Mesothelial cell of epicardium (in vitro differentiated cells): ENCODE measurements around the gene FAIM2. TPM values are rescaled to one million over a fixed set of nuclear protein-coding genes. Genes with fewer than 3 reads are reported as not detected.

Experiments
- DNase-seq, 2 experiments: peaks; one replicate each; pipeline ENCODE4 v3.0.0; 2021; ENCODE audit warnings: low spot score in 2 of 2; ENCODE audit not compliant: unreplicated experiment in 2 of 2
- H3K27ac Mint-ChIP-seq: 2 replicates; pipeline ENCODE4 v1.8.0; 2021; ENCODE audit warnings: mixed read lengths
- H3K27me3 Mint-ChIP-seq: 2 replicates; pipeline ENCODE4 v1.8.0; 2021; ENCODE audit warnings: low read depth, mixed read lengths
- H3K36me3 Mint-ChIP-seq: 2 replicates; pipeline ENCODE4 v1.8.0; 2021; ENCODE audit warnings: mixed read lengths
- H3K4me1 Mint-ChIP-seq: 2 replicates; pipeline ENCODE4 v1.8.0; 2021; ENCODE audit warnings: mixed read lengths
- H3K4me3 Mint-ChIP-seq: 2 replicates; pipeline ENCODE4 v1.8.0; 2021; ENCODE audit warnings: mild to moderate bottlenecking, moderate library complexity, mixed read lengths
- H3K9me3 Mint-ChIP-seq: 2 replicates; pipeline ENCODE4 v1.8.0; 2021; ENCODE audit warnings: mixed read lengths
- CTCF ChIP-seq: fragments of 200-600 bp; sonication (generic); IDR thresholded peaks from one replicate; pipeline ENCODE4 v1.5.0; 2021; ENCODE audit warnings: antibody characterized with exemption; ENCODE audit not compliant: unreplicated experiment
- total RNA-seq: library from RNA; stranded (reverse); gene quantifications from 3 replicates; pipeline ENCODE4 v1.2.1, GENCODE V29; 2021

The FAIM2 gene
- total RNA-seq, 1 donor from 2014 or later: 0.13 TPM

GRCh38 chr12:49923880-49924556, 20.3 kb upstream of the FAIM2 start:
- Mint-ChIP-seq H3K4me3 (no peak overlapping the region), H3K4me1 (peaks cover 6% of the 10 kb centered on the region), H3K27ac (no peak overlapping the region), H3K36me3 (no peaks in the 10 kb centered on the region), H3K9me3 (no peaks in the 10 kb centered on the region), H3K27me3 (peaks cover 7% of the 10 kb centered on the region)
- no peak for TF ChIP-seq CTCF
- DNase-seq: no peak

- Mint-ChIP-seq H3K4me1 (peaks cover 6% of the 10 kb centered on the region), H3K36me3 (no peaks in the 10 kb centered on the region), H3K27me3 (peaks cover 3% of the 10 kb centered on the region), H3K9me3 (no peaks in the 10 kb centered on the region), H3K27ac (no peak overlapping the region), H3K4me3 (no peak overlapping the region)
- no peak for TF ChIP-seq CTCF
- DNase-seq: no peak
These were observed 19.4 kb upstream of the FAIM2 start for GRCh38 chr12:49923035-49923644.

- Mint-ChIP-seq H3K36me3 (no peaks in the 10 kb centered on the region), H3K4me3 (no peak overlapping the region), H3K9me3 (no peaks in the 10 kb centered on the region), H3K27ac (no peak overlapping the region), H3K27me3 (peaks cover 3% of the 10 kb centered on the region), H3K4me1 (peaks cover 6% of the 10 kb centered on the region)
- no peak for TF ChIP-seq CTCF
- DNase-seq: no peak
These were observed 18.8 kb upstream of the FAIM2 start for GRCh38 chr12:49922349-49923034.

- Mint-ChIP-seq H3K4me3 (no peak overlapping the region), H3K36me3 (no peaks in the 10 kb centered on the region), H3K27me3 (peaks cover 3% of the 10 kb centered on the region), H3K27ac (no peak overlapping the region), H3K9me3 (no peaks in the 10 kb centered on the region), H3K4me1 (peaks cover 10% of the 10 kb centered on the region)
- DNase-seq: no peak
- TF ChIP-seq CTCF: no peak
These were observed 18.2 kb upstream of the FAIM2 start for GRCh38 chr12:49921936-49922335.

- Mint-ChIP-seq H3K36me3 (no peaks in the 10 kb centered on the region), H3K27me3 (peaks cover 3% of the 10 kb centered on the region), H3K27ac (no peak overlapping the region), H3K4me1 (peaks cover 11% of the 10 kb centered on the region), H3K9me3 (no peaks in the 10 kb centered on the region), H3K4me3 (no peak overlapping the region)
- DNase-seq: no peak
- no peak for TF ChIP-seq CTCF
These were observed 17.6 kb upstream of the FAIM2 start for GRCh38 chr12:49921299-49921698.
